A172 (cell line): ENCODE data around the gene MYL10. TPM values are rescaled to one million over a fixed set of nuclear protein-coding genes. Genes with fewer than 3 reads are reported as not detected.
A peak's percentile ranks its signal among the peaks of the same experiment; 100 is the strongest.

Source experiments
- DNase-seq: peaks from one replicate; pipeline ENCODE4 v3.0.0-alpha.2; 2015; ENCODE audit warnings: low spot score
- total RNA-seq: library from RNA; depleted of rRNA; stranded (reverse); fragments of >200 nt; shearing (Covaris generic); gene quantifications from 2 replicates; pipeline ENCODE4 v1.2.3, GENCODE V29; 2014; rRNA removed

The MYL10 gene
- total RNA-seq: not detected in 2 replicates

DNA sequence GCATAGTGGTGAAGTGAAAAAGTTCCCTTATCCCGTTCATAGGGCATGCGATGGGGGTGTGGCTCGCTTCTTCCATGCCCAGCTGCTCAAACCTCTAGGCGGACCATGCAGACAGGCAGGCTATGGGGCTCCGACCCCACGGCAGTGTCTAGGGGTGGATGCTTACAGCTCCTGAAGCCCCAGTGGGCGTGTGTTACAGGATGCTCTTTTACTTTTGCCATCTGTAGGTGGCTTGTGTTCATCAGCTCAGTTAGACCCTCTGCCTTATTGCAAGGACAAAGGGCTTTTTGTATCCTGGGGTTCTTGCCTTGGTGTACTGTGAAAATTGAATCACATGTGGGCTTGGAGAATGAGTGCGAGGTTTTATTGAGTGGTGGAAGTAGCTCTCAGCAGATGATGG, at the start of gene MYL10:
Gene MYL10 (minus strand): TSS at position 126 of the 400 bp plus-strand sequence. CDS start 178 bp downstream, outside the sequence.
- no peak for DNase-seq

DNA sequence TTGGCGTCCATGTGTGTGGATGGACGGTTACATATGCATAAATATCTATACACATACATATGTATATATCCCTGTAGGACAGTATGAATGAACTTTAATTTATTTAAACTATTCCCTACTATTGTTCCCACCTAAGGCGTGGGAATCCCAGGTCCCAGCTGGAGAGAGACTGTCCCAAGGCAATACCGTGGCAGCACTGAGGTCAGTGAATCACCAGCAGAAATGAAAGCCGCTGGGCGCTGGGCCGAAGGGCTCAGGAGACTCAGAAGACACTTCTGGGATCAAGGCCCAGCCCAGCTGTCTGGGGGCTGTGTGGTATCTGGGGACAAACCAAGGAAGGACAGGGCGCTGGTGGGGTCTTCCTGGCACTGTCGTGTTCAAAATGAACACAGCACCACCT, 49.6 kb upstream of the MYL10 start:
- peak; percentile 91 for DNase-seq

DNA sequence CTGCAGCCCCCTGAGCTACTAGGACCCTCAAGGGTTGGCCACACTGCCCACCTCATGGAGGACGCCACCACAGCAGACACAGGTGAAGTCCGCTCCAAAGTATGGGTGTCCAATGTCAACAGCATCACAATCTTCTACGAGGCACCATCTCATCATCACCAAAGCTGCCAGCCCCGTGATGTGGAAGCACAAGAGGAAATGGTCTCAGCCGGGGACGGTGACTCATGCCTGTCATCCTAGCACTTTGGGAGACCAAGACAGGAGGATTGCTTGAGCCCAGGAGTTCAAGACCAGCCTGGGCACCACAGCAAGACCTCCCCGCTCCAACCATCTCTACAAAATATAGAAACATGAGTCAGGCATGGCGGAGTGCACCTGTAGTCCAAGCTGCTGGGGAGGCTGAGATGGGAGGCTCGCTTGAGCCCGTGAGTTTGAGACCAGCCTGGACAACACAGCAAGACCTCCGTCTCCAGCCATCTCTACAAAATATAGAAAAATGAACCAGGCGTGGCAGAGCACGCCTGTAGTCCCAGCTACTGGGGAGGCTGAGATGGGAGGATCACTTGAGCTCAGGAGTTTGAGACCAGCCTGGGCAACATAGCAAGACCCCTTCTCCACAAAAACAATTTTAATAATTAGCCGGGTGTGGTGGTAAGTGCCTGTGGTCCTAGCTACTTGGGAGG, 48.8 kb upstream of the MYL10 start:
- DNase-seq: peak; percentile 91

DNA sequence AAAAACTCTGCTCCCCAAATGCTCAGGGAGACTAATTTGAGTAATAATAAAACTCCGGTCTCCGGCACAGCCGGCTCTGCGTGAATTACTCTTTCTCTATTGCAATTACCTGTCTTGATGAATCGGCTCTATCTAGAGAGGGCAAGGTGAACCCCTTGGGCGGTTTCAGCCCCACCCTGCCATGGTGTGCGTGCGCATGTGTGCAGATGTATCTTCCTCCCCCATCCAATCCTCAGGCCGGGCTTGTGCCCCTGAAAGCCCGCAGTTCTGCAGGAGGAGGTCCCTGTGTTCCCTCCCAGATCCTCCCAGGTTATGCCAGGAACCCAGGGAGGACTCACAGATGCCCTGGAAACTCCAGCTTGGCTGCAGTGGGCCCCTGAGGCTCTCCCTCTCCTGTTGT, 48.3 kb upstream of the MYL10 start:
- DNase-seq: no peak

DNA sequence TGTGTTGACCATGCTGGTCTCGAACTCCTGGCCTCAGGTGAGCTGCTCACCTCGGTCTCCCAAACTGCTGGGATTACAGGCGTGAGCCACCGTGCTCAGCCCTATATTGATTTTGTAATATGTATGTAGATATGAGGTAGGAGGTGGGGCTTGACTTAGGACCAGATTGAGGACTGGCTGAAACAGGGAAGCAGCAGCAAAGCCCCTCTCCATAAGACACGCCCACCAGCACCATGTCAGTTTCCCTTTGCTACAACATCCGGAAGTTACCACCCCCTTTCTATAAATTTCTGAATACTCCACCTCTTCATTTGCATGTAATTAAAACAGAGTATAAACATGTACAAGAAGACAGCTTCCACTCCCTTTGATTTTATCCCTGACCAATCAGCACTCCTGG, 47.9 kb upstream of the MYL10 start:
- DNase-seq: no peak

DNA sequence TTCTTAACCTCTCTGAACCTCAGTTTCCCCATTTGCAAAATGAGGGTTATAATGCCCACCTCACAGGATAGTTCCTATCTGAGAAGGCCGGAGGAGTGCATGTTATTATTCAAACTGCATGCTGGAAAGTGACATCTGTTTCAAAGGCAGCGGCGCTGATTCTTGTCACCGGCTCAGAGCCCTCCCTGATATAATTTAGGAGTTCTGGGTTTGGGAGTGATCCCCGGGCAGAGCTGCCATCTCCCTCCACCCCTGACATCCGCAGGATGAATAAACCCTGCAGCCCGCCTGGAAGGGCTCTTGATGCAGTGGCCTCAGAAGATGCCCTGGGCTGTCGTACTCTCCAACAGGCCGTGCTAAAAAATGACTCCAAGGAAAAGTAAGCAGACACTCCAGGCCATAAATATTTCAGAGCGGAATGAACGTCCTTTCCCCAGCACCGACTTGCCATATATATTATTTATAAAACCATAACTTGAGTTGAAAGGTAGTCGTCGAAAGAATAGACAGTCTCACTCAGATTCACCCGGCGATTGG, 47.0 kb upstream of the MYL10 start:
- DNase-seq: no peak

DNA sequence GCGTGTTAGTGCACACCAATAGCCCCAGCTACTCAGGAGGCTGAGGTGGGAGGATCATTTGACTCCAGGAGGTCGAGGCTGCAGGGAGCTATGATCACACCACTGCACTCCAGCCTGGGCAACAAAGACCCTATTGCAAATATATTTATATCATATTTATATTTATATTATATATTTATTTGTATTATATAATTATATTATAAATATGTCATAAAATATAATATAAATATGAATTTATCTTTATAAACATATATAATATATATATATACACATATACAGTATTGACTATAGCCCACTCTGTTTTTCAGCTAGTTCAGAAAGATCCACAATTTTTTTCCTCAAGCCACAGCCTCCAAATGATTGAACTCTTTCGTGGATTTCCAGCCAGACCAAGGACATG, 45.3 kb upstream of the MYL10 start:
- DNase-seq: no peak

DNA sequence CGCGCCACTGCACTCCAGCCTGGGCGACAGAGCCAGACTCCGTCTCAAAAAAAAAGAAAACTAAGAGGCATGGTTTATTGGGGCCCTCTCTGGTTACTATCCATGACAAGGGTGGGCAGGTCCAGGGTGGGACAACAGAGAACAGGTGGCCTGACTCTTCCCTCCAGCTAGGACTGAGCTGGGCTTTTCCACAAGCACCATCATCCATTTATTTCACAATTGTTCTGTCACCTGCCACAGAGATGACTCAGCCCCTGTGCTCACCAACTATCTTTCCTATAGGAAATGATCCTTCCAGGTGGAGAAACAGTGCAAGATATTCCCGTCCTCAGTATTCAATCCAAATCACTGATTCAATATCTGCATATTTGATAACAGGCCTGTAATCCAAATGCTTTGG, 44.9 kb upstream of the MYL10 start:
- peak; percentile 45 for DNase-seq

DNA sequence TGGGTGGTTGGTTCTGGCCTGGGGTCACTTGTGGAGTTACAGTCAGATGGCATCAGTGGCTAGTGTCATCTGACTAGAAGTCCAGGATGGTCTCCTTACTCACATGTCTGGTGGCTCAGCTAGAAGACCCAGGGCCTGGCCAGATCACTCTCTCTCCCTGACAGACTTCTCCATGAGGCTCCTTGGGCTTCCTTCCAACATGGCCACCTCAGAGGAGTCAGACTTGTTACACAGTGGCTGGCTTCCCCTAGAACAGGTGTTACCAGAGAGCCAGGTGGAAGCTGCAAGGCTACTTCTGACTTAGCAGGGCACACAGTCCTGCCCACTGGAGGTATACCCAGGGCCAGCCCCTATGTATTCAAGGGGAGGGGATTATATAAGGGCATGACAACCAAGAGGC, 44.2 kb upstream of the MYL10 start:
- DNase-seq: no peak

DNA sequence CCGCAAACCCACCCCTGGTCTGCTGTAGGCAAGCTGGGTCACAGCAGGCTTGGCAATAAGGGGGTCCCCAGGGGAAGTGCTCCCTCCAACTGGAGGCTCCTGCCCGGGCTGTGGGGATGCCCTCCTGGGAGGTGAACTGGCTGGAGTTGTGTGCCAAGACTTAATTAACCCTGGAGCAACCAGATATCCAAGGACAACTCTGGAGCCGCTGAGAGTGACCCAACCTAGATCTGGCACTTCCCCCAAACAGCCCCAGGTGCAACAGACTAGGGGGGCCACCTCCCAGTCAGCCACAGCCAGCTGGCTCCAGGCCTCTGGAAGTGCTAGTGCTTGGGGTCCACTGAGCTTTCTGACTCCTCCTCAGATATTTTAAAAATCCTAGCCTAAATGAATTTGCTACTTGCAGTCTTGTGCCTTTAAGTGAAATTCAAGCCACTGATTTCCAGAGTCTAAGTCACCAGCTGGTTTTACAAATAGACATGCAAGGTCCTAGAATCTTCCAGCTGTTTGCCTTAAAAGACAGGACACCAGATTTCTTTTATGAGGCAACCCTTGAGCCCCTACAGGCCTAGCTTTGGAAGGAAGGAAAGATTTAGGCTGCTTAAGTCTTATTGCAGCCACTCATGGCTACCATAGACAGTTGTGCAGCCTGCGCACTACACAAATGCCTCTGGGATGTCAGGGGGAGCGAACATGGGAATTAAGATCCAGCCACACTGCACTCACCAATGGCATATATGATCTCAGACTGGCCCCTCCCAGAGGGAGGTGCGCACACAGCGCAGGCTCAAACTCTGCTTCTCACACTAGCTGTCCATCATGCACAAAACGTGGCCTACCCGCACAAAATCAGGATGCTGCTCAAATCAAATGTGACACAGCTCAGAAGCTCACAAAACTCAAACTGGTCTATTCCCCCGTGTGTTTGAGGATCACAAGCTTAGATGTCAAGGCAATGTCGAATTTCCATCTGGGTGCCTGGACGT, 42.6 kb upstream of the MYL10 start:
- DNase-seq: no peak

DNA sequence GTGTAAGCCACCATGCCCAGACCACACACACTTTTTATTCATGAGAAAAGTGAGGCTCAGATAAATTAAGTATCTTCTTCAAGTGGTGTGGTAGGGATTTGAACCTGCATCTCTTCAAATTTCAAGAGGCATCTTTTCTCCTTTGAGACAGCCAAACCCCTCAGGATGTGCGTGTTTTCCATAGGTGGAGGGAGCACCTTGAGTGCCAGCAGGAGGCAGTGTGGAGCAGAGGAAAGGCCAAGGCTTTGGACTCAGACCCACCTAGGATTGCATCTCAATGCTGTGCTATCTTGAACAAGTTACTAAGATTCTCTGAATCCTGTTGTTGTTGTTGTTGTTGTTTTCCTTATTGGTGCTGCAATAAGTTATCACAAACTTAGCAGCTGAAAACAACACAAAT, 40.2 kb upstream of the MYL10 start:
- no peak for DNase-seq

DNA sequence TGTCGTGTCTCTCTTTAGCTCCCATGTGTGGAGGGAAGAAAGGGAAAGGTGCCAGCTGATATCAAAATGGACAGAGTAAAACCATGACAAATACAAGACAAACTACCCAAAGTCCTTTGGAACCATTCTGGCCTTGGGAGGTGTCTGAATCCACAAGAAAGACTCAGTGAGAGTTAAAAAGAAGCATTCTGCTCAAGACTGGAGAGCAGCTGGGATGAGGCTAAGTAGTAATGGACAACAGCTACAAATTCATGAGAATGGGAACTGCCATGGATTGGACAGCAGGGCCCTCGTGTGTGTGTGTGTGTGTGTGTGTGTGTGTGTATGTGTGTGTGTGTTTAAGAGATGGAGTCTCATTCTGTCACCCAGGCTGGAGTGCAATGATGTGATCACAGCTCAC, 39.6 kb upstream of the MYL10 start:
- DNase-seq: no peak

DNA sequence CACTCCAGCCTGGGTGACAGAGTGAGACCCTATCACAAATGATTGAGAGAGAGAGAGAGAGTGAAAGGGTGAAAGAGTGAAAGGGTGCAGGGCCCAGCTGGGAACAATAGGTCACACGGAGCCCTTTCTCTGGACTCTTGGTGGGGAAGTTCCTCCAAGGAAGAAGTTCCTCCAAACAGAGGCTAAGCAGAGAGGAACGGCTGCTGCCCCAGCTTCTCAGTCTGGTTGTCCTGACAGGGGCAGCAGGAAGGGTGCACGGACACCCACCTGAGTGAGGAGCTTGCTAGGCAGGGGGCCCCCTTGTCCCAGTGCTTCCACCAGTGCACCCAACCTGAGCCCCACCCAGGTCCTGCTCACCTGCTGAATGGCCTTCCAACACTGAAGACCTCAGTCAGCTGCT, 38.8 kb upstream of the MYL10 start:
- no peak for DNase-seq

DNA sequence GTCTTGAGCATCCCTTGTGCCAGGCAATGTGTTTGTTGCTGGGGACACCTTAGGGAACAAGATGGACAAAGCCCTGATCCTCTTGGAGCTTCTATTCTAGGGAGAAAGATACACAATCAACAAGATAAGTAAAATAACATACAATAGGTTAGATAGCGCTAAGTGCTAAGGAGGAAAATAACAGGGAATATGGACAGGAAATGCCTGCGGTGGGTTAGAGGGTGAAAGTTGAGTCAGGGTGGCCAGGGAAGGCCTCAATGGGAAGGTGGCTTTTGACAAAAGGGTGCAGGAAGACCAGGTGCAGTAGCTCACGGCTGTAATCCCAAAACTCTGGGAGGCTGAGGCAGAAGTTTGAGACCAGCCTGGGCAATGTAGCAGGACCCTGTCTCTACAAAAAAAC, 38.3 kb upstream of the MYL10 start:
- no peak for DNase-seq

DNA sequence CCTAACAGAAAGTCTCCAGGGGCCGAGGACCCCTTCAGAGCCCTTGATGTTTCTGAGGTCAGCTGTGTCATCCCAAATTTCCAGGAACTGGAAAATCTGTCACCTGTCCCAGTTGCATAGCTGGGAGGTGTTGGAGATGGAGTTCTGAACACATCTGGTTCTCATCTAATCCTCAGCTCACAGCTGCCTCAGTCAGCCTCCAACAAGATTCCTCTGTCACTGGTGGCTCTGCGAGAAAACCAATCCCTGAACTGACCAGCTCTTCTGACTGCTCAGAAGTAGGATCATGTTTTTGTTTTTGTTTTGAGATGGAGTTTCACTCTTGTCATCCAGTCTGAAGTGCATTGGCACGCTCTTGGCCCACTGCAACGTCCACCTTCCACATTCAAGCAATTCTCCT, 37.6 kb upstream of the MYL10 start:
- DNase-seq: no peak

DNA sequence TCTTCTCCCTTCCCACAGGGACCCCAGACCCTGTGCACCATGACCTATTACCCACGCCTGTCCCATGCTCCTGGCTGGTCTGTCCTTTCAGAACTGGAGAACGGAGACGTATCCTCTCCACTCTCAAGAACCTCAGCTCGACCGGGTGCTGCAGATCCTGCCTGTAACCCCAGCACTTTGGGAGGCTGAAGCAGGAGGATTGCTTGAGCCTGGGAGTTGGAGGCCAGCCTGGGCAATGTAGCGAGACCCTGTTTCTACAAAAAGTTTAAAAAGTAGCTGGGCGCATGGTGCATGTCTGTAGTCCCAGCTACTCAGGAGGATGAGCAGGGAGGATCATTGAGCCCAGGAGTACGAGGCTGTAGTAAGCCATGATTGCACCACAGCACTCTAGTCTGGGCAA, 37.2 kb upstream of the MYL10 start:
- DNase-seq: no peak

DNA sequence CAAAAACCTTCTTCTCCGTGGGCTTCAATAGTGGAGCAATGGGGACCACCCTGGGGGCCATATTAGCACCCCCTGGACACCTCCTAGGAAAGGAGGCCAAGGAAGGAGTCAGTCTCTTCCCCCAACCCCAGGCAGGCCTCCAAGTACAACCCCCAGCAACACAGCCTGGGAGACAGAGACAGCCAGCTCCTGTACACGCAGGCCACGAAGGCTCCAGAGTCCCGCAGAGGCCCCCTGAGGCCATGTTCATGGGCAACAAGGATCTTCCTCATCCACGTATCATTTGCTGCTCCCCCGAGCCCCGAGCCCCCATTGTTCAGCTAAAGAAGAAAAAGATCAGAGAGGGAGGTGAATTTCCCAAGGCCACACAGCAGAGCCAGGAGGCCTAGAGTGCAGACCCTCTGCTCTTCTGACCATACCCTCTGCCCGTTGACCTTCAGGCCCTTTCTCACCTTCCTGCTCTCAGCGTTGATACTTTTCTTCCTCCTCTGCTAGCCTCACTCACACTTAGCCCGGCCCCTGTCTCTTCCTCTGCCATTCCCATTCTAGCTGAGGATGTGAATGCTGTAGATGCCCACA, 35.9 kb upstream of the MYL10 start:
- DNase-seq: no peak

DNA sequence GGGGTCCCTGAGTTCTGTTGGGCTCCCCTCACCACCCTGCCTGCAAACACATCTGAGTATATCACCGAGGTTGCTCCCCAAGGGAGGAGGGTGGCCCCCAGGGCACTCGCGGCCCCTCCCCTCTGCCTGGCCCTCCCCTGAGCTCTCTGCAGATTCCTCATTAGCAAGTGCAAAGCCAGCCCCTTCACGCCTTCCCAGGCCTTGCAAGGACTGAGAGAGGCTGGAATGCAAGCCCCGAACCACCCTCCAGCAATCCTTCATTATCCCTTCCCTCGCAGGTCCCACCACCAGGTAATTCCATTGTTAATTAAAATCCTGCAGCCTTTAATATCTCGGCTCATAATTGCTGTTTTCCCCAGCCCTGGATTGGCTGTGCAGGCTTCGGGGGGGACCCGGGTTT, 35.3 kb upstream of the MYL10 start:
- DNase-seq: no peak

DNA sequence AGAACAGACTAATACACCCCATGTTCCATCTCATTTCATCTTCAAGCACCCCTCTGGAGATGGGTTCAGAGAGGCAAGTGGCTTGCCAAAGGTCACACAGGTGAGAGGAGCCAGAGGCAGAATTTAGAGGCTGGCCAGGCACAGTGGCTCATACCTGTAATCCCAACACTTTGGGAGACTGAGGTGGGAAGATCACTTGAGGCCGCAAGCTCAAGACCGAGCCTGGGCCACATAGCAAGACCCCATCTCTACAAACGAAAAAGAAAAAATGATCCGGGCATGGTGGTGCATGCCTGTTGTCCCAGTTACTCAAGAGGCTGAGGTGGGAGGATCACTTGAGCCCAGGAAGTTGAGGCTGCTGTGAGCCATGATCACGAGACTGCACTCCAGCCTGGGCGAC, 34.7 kb upstream of the MYL10 start:
- no peak for DNase-seq

DNA sequence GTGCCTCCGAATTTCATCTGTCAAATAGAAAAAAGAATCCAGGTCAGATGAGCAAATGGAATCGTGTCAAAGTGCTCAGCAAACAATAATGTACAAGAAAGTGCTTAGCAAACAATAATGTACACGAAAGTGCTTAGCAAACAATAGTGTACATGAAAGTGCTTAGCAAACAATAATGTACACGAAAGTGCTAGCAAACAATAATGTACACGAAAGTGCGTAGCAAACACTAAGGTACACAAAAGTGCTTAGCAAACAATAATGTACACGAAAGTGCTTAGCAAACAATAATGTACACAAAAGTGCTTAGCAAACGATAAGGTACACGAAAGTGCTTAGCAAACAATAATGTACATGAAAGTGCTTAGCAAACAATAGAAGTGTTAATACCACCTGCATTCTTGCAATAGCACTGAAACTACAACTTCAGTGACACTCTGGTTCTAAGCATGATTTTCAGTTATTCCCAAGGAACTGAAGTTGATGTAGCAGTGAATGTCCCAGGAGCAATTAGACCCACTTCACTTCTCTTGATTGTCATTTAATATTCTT, 33.4 kb upstream of the MYL10 start:
- DNase-seq: no peak

DNA sequence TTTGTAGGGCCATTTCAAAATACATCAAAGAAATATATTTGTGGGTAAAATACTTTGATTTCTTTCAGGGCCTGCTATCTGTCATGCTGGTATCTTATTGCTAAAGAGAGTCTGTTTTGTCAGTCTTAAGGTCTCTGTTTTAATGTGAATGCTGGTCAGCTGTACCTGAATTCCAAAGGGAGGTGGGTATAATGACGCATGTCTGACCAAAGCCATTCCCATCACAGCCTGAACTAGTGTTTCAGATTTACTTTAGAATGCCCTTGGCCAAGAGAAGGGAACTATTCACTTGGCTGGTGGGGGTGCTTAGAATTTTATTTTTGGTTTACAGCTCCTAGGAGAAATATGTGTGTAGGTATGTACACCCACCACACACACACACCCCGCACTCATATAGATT, 30.6 kb upstream of the MYL10 start:
- DNase-seq: peak; percentile 49

DNA sequence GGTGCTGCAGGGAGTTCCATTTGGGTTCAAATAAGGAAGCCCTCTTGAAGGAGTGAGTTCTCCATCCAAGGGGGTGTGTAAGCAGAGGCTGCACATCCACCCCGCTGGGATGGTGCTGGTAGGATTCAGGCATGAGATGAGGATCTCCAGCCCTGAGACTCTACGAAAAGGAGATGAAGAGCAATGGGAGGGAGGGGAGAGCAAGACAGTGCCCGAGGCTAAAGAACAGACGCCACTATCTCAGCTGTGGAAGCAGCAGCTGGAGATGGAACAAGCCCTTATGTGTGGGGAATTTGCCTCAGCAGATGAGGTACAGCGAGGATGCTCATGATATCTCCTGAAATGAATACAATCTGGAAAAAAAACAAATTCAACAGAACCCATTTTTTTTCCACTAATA, 28.1 kb upstream of the MYL10 start:
- DNase-seq: no peak
